Stimulated activated CD8-positive, alpha-beta memory T cell treated with anti-CD3 and anti-CD28 coated beads, Interleukin-7, amount 100 ng/mL, for 1 hour (primary cell): ENCODE data around the gene TMEM26.

Experiments
- DNase-seq, 2 donors: peaks; one replicate each; pipeline ENCODE4 v3.0.0-alpha.2; 2020; ENCODE audit warnings: low read depth in 2 of 2

TMEM26 gene

DNA sequence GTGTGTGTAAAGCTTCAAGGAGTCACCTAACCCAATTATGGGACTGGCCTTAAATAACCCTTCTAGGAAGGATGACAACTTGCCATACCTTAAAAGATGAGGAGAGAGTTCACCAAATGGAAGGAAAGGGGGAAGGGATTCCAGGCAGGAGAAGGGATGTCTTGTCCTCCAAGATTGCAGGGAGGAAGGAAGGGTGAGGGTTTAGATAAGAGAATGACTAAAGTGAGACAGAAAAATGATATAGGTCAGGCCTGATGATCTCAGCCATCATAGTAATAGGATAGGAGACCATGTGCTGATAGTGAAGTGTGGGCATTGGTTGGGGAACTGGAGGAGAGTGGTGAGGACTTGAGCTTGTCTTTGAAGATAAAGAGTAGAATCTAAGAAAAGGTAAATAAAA is 7.7 kb upstream of the TMEM26 start:
- no peak for DNase-seq

DNA sequence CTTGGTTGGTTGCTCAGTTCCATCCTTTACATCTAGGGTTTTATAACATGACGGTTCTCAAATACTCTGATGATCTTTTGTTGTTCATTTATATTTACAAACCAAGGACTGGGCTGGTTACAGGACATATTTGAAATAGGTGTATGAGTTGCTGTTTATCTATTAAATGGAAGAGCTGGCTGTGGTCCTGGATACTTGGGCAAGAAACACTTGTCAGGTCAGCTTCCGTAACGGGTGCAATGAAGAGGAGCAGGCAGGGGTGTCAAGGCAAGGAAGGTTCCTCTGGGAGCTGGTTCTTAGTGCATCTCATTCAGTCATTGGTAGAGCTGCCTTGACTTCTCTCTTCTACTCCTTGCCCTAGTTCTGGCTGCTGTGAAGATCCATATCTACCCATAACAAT is 4.8 kb upstream of the TMEM26 start:
- DNase-seq, result no peak

DNA sequence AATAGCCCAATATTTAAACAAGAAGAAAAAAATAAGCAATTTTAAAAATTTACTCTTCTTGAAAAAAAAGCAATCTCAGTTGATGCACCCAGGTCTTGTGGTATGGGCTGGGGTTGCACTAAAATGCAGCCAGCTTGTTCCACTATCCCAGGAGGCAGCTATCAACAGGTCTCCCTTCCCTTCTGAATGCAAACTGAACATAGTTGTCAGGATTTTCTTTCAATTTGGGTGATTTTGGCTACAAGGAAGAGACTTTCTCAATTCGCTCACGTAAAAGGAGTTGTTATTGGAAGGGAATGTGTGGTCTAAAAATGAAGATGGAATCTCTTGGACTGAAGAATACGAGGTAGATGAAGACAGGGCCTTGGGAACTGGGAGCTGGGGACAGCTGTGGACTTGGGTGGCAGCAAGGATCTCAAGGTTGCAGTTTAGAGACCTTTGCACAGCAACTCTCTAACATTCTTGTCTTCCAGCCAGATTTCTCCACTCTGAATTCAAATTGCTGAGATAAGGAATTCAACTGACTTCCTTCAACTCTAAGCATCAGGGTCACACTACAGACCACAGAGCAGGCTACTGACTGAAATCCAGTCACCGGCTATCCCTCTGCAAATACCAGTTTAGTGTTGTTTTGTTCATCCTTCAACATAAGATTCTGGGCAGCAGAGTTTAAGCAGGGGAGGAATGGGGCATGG is 3.1 kb upstream of the TMEM26 start:
- DNase-seq, result no peak

DNA sequence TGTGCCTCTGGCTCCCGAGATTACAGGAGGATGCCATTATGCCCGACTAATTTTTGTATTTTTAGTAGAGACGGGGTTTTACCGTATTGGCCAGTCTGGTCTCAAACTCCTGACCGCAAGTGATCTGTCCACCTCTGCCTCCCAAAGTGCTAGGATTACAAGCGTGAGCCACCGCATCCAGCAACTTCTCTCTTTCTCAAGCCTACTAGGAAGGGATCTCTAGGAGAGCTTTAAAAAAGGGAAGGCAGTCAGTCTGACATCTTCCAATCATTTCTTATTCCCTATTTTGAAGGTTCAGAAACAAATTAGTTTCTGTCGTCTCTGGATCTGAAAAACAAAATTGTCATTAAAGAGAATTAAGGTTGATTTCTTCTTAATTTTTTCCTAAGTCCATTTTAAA is 2.5 kb upstream of the TMEM26 start:
- no peak for DNase-seq

DNA sequence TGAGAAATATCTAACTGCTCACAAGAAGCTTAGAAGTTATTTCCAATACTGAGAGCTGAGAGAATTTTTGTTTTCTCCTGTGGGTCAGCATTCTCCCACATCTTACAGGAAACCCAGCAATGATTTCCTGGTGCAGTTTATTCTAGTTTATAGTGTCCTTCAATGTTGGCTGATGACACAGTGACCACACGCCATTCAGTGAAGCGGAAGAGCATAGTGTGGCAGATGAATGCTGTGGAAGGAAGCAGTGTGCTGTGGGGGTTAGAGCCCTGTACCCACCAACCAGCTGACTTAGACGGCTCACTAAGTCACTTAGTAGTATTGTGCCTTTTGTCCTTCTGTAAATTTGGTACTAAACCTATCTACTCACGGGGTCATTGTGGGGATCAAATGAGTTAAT is 1.4 kb upstream of the TMEM26 start:
- DNase-seq, result no peak

DNA sequence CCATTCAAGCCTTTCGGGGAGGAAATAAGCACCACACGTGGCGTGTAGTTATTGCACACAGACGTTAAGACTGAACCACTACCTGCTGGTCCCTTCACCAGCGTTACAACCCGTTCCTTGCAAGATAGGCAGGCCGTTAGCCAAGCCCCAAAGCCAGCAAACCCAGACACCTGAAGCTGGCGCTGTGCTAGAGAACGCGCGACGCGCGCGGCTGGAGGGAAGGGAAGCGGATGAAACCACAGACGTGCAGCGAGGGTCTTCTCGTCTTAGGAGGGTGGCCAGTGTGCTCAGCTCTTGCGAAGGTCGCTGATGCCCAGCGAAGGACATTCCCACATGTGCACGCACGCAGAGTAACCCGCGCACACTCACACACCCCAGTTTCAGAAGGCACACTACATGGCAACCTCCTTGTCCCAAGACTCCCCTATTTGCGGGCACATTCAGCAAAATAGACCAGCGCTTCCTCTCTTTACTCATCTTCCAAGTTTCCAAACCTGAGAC is 980 bp downstream of the TMEM26 start:
- no peak for DNase-seq

DNA sequence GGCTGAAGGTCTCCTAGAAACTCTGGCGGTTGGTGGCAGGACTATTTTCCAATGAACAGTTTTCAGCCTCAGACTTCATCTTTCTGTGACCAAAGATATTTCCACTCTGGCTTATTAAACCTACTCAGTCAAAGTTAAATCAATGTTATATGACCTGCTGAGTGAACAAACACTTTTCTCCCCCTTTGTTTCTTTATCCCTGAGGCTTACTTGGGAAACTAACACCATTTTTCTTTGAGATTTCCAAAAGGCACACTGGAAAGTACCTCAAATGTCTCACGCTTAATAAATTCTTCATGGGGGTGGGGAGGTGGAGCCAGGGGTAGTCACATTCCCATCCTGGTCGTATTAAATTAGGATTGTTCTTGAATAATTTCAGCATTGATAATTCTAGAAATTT is 1.8 kb downstream of the TMEM26 start:
- DNase-seq, result no peak

DNA sequence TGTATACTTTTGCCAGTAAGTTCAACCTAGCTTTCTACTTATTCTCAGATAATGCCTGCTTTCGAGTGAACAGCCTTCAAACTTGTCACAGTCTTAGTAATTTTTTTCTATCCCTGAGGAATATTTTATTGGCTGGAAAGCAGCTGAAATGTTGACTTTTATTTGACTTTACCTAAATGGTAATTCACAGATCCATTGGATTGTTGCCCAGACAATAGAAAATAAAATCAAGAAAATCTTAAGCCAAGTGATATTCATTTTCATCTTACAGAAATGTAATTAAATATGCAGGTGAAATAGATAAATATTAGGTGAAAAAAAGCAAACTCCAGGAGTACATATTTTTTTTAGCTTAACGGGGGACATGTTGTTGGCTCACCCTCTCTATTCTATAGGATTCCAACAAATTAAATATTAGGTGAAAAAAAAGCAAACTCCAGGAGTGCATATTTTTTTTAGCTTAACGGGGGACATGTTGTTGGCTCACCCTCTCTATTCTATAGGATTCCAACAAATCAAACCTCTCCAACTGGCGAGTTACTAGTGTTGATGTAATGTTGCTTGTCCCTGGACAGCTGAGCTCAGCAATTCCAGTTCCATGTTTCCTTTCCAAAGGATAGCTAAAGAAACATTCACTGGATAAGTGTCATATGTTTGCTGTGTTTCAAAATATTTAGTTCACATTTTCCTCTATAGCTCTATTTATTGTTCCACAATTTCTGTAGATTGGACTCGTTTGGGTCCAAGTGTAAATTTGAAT is 4.2 kb downstream of the TMEM26 start:
- no peak for DNase-seq

DNA sequence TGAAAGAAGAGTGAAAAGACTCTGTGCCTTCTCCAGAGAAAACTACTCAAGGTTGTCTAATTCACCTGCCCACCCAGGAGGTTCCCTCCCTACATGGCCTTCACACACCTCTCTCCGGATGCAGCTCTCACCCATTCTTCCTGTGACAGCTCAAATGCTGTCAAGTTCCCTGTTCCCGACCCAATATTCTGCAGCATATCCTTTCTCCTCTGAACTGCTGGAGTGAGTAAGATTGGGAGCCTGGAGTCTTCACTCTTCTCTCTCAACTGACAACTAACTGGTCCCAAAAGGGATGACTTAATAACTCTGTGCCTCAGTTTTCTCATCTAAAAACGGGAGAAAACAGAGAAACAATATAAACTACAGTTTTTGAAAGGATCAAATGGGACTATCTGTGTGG is 5.1 kb downstream of the TMEM26 start:
- DNase-seq, result no peak

DNA sequence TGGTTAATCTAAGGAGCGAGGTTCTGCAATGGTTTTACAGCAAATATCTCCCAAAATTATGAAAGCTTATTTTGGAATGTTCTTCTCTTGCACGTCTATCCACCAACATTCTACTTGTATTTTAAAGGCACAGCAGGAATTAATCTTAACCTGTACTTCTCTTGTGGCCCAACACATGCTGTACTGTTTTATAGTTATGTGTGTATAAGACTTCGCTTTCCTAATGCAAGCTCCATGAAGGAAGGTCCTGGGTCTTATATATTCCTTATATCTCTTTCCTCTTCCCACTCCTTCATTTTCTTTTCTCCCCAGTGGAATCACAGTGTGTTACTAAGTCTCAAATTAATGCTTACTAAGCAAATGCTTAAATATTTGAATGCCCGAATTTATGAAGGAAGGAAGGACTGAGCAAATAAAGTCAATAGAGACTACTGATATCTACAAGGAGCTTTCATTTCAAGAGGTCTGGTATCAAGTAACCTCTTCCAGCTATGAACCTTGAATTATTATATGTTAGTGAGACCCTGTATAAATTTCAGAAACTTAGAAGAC is 14.0 kb downstream of the TMEM26 start:
- DNase-seq, result no peak

DNA sequence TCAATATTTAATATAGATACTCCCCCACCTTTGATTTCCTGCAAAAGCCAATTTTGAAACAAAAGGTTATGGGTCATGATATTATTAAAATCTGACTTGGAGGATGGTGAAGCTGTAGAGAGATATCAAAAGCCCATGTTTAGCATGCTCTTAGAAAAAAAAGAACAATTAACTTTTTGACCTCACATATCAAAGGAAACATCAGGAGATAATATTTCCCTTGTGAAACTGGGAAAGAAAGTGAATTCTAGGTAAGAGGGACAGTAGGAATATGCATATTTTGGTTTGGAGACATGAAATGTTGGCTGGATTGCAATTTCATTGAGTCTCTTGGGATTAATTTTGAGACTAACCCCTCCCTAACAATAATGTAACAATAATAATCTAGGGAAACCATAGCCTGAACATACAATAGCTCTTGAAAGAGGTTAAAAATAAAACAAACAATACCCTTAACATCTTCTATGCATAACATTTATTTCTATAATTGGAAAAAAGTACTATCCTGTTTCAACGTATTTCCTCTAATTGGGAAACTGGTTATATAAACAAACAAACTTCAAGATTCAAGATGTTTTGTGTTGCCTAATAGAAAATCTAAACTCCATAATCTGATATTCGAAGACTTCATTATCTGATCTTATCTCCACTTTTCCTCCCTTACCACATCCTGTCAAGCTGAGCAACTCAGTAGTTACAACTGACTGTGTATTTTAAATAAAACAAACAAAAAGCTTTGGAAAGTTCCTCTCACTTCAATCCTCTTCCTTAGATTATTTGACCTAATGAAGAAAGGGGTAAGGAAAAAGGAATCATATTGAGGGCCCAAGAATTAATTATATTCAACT is 14.8 kb downstream of the TMEM26 start:
- no peak for DNase-seq

DNA sequence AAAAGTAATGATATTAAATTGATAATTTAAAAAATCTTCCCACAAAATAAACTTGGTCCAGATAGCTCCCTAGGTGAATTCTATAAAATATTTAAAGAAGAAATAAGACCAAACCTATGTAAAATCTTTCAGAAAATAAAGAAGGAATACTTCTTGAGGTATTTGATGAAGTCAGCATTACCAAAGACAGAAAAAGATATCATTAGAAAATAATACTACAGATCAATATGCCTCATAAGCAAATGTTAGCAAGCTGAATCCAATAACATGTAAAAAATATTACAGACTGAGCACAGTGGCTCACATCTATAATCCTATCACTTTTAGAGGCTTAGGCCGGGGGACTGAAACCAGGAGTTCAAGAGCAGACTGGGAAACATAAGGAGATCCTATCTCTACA is 30.0 kb downstream of the TMEM26 start:
- no peak for DNase-seq

DNA sequence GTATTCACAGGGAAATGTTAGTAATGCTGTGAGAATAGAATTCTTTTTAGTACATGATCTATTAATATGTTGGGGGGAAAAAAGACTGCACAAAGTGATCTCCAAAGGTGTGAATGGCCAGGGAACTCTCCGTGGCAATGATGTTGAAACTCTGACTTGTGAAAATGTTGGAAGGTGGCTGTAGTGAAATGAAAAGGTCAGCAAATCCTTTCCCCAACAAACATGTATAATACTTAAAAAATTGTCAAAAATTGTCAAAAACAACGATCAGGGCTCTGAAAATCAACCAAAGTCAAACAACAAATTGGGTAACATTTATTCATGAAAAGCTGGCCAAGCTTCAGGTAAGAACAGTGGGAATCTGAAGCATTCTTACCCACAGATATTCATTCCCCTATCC is 35.5 kb downstream of the TMEM26 start:
- no peak for DNase-seq

DNA sequence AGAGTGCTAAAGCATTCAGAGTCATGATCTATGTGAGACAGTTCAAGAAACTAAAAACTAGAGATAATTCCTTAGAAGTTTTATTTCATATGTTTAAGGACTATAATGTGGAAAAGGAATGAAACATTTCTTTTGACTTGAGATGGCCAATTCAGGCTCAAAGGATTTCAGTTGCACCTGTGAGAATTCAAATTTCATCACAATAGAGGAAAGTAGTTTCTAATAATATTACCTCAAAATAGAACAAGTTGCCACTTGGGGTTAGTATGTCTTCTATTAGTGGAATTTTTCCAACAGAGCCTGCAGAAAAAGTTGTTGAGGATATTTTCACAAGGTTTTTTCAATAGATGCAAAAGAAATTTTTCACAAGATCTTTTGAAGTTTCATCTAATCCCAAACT is 37.4 kb downstream of the TMEM26 start:
- no peak for DNase-seq

DNA sequence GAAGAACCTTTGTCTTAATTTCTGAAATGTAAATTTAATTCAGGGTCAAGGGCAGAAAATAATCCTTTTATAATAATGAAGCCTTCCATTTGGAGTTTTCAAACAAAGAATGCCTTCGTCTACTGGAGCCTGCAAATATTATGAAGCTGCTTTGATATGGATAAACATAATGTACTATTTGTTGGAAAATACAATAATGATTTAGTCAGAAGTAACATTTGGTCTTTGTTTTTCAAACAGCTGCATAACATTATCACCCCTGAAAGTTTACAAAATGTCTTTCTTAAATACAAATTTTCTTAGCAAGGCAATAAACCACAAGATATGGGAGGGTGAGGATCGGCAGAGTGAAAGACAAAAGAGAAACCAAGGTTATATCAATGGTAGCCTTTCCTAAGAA is 41.5 kb downstream of the TMEM26 start:
- DNase-seq, result no peak

DNA sequence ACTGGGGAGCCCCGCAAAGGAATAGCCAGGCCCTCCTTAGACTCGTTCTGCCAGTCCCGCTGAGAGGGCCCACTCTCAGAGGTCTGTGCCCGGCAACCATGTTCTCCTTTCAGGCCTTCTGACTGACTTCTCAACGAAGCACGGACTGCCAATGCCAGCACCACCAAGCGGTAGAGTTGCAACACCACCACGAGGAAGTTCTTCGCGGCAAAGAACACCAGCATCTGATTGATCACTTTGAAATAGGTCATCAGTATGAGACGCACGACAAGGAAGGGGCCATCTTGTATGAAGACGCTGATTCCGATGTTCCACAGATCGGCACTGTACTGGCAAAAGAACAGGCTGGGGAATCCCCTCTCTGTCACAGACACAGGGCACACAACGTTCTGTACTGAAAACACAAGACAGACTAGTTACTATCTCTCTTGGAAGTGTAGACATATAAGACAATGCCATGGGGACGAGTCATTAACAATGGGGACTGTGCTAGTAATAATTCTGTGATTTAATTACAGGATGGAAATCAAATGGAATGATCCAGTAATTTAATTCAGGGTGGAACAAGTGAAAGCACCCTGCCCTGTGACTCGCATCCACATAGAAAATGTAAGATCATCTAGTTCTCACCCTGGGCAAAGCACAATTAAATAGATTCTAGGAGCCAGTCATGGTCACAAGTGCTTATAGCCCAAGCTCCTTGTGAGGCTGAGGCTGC is 42.7 kb downstream of the TMEM26 start:
- DNase-seq, result no peak

DNA sequence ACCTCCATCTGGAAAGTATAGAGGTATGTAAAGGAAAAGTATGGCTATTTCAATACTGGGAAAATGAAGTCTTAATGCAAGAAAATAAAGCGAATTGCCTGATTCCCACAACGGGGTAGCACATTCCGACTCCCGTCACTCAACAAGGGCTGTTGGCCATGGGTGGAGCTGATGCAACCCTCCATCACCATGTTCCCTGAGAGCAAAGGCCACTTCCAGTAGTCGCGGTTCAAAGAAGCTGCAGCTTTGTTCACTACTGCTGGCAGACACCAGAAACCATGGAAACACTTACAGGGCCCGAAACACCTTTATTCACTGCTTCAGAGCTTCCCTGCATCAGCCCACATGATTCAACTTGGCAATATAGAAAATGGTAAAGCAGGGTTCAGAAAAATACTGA is 44.0 kb downstream of the TMEM26 start:
- no peak for DNase-seq

DNA sequence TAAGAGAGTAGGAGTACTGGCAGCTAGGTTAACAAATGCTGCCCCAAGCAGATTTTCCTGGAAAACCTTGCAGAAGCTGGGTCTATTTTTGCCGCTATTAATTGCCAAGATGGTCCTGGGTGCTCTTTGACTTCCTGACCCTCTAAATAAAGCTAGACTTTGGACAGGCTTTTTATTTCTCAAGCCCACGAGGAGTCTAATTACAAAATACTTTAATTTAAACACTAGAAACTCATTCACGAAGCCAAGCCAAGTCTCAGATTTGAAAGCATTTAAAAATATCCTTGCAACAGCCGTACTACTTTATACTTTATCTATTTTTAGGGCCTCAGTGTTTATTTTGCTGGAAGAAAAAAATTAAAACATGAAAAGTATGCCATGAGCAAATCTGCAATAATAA is 45.1 kb downstream of the TMEM26 start:
- DNase-seq, result no peak

DNA sequence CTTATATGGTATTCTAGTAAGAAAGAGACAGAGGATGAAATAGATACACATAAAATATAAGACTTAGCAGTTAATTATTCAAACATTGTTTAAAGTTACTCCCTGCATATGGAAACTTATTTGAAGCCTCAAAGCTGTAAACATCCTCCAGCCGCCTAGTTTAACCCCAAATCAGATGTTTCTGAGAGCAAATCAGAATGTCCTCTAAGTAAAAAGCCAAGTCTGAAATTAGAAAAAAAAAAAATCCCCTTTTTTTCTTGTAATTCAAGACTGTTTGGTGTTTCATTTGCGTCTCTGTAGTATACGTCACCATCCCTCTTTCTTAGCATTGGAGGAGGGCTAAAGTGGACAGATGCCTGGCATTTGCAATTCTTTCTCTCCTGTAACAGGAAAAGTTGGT is 46.4 kb downstream of the TMEM26 start:
- no peak for DNase-seq

DNA sequence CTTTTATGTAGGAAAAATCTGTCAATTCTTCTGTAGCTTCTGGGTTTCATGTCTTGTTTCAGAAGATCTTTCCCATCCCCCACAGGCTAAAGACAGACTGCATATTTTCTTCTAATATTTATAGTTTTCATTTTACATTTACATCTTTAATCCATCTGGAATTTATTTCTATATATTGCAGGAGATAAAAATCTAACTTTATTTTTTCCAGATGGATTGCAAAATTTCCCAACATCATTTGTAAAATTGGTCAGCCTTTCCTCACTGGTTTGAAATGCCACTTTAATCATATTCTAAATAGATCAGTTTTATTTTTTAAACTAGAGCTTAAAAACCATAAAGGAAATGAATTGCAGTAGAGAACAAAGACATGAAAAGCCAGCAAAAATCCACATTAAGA is 46.9 kb downstream of the TMEM26 start:
- DNase-seq, result no peak

DNA sequence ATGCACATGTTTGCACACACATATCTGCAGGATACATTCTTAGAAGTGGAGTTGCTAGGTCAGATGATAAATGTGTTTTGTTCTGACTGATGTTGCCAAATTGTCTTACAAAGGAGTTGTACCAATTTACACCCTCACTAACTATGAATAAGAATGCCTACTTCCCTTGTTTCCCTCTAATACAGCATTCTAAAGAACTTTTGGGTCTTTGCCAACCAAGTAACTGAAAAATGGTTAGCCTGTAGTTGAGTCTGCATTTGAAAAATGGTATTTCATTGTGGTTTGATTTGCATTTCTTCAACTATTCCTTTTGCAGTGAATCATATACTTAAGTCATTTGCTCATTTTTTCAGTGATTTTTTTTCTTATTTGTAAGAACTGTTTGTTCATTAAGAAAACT is 48.4 kb downstream of the TMEM26 start:
- no peak for DNase-seq

DNA sequence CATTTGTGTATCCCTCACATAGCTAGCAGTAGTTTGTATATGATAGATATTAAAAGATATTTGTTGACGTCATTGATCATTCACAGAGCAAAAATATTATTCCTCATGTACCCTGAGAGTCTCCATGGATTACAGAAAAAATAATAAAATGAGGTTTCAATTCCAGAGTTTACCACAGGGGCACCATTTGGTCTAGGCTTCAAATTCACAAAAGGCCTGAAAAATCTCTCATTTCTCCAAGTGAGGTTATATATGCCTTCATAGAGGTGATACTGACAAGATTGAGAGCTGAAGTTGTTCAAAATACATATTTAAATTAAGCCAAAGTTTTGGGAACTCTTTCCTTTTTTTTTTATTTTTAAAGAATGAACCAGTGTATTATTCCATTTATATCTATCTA is 52.7 kb downstream of the TMEM26 start:
- DNase-seq, result no peak
